Measurements from ENCODE around the gene ZNF613.

GRCh38 chr19:51921949-51922348 is 5.3 kb upstream of the ZNF613 start:
- TF ChIP-seq, protein P1, sequence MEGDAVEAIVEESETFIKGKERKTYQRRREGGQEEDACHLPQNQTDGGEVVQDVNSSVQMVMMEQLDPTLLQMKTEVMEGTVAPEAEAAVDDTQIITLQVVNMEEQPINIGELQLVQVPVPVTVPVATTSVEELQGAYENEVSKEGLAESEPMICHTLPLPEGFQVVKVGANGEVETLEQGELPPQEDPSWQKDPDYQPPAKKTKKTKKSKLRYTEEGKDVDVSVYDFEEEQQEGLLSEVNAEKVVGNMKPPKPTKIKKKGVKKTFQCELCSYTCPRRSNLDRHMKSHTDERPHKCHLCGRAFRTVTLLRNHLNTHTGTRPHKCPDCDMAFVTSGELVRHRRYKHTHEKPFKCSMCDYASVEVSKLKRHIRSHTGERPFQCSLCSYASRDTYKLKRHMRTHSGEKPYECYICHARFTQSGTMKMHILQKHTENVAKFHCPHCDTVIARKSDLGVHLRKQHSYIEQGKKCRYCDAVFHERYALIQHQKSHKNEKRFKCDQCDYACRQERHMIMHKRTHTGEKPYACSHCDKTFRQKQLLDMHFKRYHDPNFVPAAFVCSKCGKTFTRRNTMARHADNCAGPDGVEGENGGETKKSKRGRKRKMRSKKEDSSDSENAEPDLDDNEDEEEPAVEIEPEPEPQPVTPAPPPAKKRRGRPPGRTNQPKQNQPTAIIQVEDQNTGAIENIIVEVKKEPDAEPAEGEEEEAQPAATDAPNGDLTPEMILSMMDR (IDR thresholded peaks at IDR 0.05), result no peak
- TF ChIP-seq POLR2A (IDR thresholded peaks at IDR 0.05), result no peak

Measured in ovary (tissue), 3 donors.